ENCODE measurements around the gene WFDC6.

The WFDC6 gene

GRCh38 chr20:45515147-45515913, 24.0 kb downstream of the WFDC6 start, which contains the start of gene SPINT3:
Gene SPINT3 (minus strand): TSS chr20:45515622. CDS start chr20:45515608, 14 bp downstream.
- no peak for DNase-seq (ENCODE audit: low read depth)

GRCh38 chr20:45510242-45510862, 28.9 kb downstream of the WFDC6 start:
- DNase-seq (ENCODE audit: low read depth) = no peak

- DNase-seq (ENCODE audit: low read depth) = no peak
Observed at GRCh38 chr20:45509091-45509490, 30.2 kb downstream of the WFDC6 start.

- DNase-seq (ENCODE audit: low read depth) = no peak
Observed at GRCh38 chr20:45508068-45508886, 31.0 kb downstream of the WFDC6 start.

- no peak for DNase-seq (ENCODE audit: low read depth)
Observed at GRCh38 chr20:45507011-45507820, 32.1 kb downstream of the WFDC6 start.

GRCh38 chr20:45506398-45506797, 32.9 kb downstream of the WFDC6 start:
- DNase-seq (ENCODE audit: low read depth) = no peak

GRCh38 chr20:45503403-45503802, 35.9 kb downstream of the WFDC6 start:
- DNase-seq (ENCODE audit: low read depth) = no peak

GRCh38 chr20:45502561-45502960, 36.7 kb downstream of the WFDC6 start:
- no peak for DNase-seq (ENCODE audit: low read depth)

- no peak for DNase-seq (ENCODE audit: low read depth)
Observed at GRCh38 chr20:45501600-45501999, 37.7 kb downstream of the WFDC6 start.

- no peak for DNase-seq (ENCODE audit: low read depth)
Observed at GRCh38 chr20:45500022-45500421, 39.3 kb downstream of the WFDC6 start.

- DNase-seq (ENCODE audit: low read depth) = no peak
Observed at GRCh38 chr20:45497971-45498494, 41.2 kb downstream of the WFDC6 start.

- DNase-seq (ENCODE audit: low read depth) = no peak
Observed at GRCh38 chr20:45496166-45496565, 43.1 kb downstream of the WFDC6 start.

- no peak for DNase-seq (ENCODE audit: low read depth)
Observed at GRCh38 chr20:45495501-45495941, 43.8 kb downstream of the WFDC6 start.

- peak; percentile 60 for DNase-seq (ENCODE audit: low read depth)
Observed at GRCh38 chr20:45489083-45489531, 50.2 kb downstream of the WFDC6 start.

GRCh38 chr20:45487231-45487635, 52.0 kb downstream of the WFDC6 start:
- no peak for DNase-seq (ENCODE audit: low read depth)

- DNase-seq (ENCODE audit: low read depth) = no peak
Observed at GRCh38 chr20:45485388-45485787, 53.9 kb downstream of the WFDC6 start.

- no peak for DNase-seq (ENCODE audit: low read depth)
Observed at GRCh38 chr20:45484676-45485075, 54.6 kb downstream of the WFDC6 start.
